ENCODE data around the gene ANGPTL1.

DNA sequence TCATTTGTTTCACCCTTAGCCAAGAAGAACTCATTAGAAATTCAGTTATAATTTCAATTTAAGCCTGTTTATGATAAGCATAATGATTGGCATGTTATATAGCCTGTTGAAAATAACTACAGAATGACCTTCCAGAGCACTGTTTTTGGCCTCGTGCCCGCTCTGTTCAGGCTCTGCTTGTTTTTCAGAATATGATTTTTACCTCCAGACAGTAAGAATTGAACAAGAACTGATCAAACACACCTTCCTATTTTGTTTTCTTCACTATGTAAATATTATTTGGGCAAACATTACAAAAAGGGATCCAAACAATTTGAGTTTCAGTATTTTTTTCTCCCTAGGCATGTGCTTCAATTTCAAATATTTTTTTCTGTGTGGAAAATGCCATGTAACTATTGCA, 48.1 kb upstream of the ANGPTL1 start:
- TF ChIP-seq, protein P1, sequence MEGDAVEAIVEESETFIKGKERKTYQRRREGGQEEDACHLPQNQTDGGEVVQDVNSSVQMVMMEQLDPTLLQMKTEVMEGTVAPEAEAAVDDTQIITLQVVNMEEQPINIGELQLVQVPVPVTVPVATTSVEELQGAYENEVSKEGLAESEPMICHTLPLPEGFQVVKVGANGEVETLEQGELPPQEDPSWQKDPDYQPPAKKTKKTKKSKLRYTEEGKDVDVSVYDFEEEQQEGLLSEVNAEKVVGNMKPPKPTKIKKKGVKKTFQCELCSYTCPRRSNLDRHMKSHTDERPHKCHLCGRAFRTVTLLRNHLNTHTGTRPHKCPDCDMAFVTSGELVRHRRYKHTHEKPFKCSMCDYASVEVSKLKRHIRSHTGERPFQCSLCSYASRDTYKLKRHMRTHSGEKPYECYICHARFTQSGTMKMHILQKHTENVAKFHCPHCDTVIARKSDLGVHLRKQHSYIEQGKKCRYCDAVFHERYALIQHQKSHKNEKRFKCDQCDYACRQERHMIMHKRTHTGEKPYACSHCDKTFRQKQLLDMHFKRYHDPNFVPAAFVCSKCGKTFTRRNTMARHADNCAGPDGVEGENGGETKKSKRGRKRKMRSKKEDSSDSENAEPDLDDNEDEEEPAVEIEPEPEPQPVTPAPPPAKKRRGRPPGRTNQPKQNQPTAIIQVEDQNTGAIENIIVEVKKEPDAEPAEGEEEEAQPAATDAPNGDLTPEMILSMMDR (tag by site-specific recombination; IDR thresholded peaks at IDR 0.05): no peak
- TF ChIP-seq MYNN (tag by site-specific recombination; IDR thresholded peaks at IDR 0.05; ENCODE audit: borderline replicate concordance) (no peak), ZNF274 (IDR thresholded peaks at IDR 0.05; ENCODE audit: low read length) (no peak), ZNF274 (tag by site-specific recombination; IDR thresholded peaks at IDR 0.05; ENCODE audit: borderline replicate concordance) (no peak), YY1 (tag by site-specific recombination; IDR thresholded peaks at IDR 0.05) (no peak)

All from HEK293 (cell line).